PFSK-1 (cell line): ENCODE results near the gene DHX16.

Experiments
- FOXP2 ChIP-seq: optimal IDR thresholded peaks from 2 replicates; pipeline ENCODE3; 2011; ENCODE audit warnings: borderline replicate concordance, control low read depth, inconsistent platforms; ENCODE audit not compliant: insufficient read depth; ENCODE audit errors: extremely low read length, extremely low read depth
- POLR2AphosphoS5 ChIP-seq: IDR thresholded peaks from 2 replicates; pipeline ENCODE4 v1.6.1; 2012; ENCODE audit warnings: low read depth, mild to moderate bottlenecking, control low read depth, low read length, moderate library complexity
- SIN3A ChIP-seq: IDR thresholded peaks from 2 replicates; pipeline ENCODE4 v1.6.1; 2012; ENCODE audit warnings: mild to moderate bottlenecking, low read length, moderate library complexity, borderline replicate concordance; ENCODE audit not compliant: insufficient read depth
- TAF1 ChIP-seq: IDR thresholded peaks from 2 replicates; pipeline ENCODE4 v1.6.1; 2012; ENCODE audit warnings: low read length, control low read depth, borderline replicate concordance; ENCODE audit not compliant: insufficient read depth
- TF ChIP-seq, protein P1 (sequence below), 2 experiments: IDR thresholded peaks; 2 replicates each; pipeline versions ENCODE4 v1.6.1 to v1.8.0; 2011 to 2012; ENCODE audit warnings: low read depth in 2 of 2, low read length in 2 of 2, control low read depth in 1 of 2, inconsistent platforms in 1 of 2, mild to moderate bottlenecking in 1 of 2, moderate library complexity in 1 of 2; ENCODE audit not compliant: insufficient read depth in 1 of 2

DNA sequence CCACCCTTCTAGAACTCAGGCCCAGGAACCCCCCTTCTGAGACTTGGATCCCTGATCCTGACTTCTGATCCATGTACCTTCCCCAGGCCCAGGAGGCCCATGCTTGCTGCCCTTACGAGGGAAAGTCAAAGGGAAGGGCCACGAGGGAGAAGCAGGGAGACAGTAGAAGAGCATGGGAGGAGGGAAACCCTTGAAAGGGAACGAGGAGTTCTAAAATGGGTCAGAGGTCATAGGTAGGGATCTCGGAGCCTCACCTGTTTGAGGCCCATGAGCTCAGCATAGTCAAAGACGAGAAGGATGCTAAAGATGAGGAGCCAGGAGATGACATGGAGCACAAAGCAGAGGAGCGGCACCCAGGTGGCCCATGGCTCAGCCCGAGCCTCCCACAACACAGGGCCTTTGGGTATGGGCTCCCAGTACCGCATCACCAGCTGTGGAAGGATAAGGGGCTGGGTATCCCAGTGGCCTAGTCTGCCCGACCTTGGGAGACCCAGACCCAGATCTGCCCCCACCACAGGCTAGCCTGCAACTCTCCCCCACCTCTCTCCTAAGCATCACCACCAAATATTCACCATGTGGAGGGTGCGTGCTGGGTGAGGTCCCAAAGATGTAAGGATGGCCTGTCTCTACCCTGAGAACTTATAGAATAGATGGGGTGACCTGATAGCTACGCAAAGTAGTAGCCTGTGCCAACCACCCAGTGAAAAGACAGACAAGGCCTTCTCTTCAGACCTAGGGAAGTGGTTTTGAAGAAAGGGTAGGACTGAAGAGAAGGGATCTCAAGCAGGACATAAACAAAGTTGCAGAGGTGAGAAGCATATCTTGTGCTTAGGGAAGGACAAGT, 16.4 kb upstream of the DHX16 start:
- TF ChIP-seq TAF1 (no peak), SIN3A (no peak), POLR2AphosphoS5 (no peak), FOXP2 (no peak)
- TF ChIP-seq, protein P1, sequence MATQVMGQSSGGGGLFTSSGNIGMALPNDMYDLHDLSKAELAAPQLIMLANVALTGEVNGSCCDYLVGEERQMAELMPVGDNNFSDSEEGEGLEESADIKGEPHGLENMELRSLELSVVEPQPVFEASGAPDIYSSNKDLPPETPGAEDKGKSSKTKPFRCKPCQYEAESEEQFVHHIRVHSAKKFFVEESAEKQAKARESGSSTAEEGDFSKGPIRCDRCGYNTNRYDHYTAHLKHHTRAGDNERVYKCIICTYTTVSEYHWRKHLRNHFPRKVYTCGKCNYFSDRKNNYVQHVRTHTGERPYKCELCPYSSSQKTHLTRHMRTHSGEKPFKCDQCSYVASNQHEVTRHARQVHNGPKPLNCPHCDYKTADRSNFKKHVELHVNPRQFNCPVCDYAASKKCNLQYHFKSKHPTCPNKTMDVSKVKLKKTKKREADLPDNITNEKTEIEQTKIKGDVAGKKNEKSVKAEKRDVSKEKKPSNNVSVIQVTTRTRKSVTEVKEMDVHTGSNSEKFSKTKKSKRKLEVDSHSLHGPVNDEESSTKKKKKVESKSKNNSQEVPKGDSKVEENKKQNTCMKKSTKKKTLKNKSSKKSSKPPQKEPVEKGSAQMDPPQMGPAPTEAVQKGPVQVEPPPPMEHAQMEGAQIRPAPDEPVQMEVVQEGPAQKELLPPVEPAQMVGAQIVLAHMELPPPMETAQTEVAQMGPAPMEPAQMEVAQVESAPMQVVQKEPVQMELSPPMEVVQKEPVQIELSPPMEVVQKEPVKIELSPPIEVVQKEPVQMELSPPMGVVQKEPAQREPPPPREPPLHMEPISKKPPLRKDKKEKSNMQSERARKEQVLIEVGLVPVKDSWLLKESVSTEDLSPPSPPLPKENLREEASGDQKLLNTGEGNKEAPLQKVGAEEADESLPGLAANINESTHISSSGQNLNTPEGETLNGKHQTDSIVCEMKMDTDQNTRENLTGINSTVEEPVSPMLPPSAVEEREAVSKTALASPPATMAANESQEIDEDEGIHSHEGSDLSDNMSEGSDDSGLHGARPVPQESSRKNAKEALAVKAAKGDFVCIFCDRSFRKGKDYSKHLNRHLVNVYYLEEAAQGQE (IDR thresholded peaks at IDR 0.05; ENCODE audit: insufficient read depth in 1 of 2, low read depth in 2 of 2, low read length in 2 of 2): no peak
